Measurements from ENCODE around the gene CREBBP. TPM values are rescaled to one million over a fixed set of nuclear protein-coding genes. Genes with fewer than 3 reads are reported as not detected.

CREBBP gene
- total and polyA plus RNA-seq, 2 donors (not counting 3 experiments of a cell fraction or from before 2014, with no cell fraction given), result 13.8 to 72.7 TPM

- H2AFZ ChIP-seq (ENCODE audit: low read depth, low read length), result no peak overlapping the region
- no peak overlapping the region for H3K4me3 ChIP-seq (replicated peaks in 1 of 3; ENCODE audit: insufficient read depth in 1 of 3, low read depth in 1 of 3, low read length in 3 of 3)
- no peaks in the 10 kb centered on the region for H3K27me3 ChIP-seq (ENCODE audit: control insufficient read depth in 2 of 2, insufficient read depth in 2 of 2, low read length in 2 of 2)
- ChIA-PET CTCF (no interaction called here), POLR2A (no interaction called here)
- no peaks in the 10 kb centered on the region for H4K20me1 ChIP-seq (replicated peaks; ENCODE audit: control insufficient read depth, extremely low read depth, insufficient read depth, low read length)
- H3K27ac ChIP-seq (ENCODE audit: insufficient read depth, low read depth, low read length), result no peak overlapping the region
- no peaks in the 10 kb centered on the region for H3K4me1 ChIP-seq (ENCODE audit: control insufficient read depth, extremely low read depth, insufficient read depth, low read length)
- H3K9ac ChIP-seq (replicated peaks; ENCODE audit: extremely low read depth, insufficient read depth, low read length), result no peak overlapping the region
- no TSS peak for BruUV-seq (replicated peaks)
- no peaks in the 10 kb centered on the region for H3K79me2 ChIP-seq (ENCODE audit: control insufficient read depth, insufficient read depth, low read length)
- no peaks in the 10 kb centered on the region for H3K9me3 ChIP-seq (replicated peaks; ENCODE audit: control insufficient read depth, insufficient read depth, low read length)
- intact Hi-C loops (cut with micrococcal nuclease) (no loop called here), dilution Hi-C loops (cut with MboI; ENCODE audit: extremely low pct_ligation_motif_present, low sequenced_read_pairs) (no loop called here)
- no peak for FAIRE-seq
- no peaks in the 10 kb centered on the region for H3K9me1 ChIP-seq (replicated peaks; ENCODE audit: control insufficient read depth, extremely low read depth, insufficient read depth, low read length)
- DNase-seq (ENCODE audit: low read depth, low spot score), result no peak
- no peak overlapping the region for H3K4me2 ChIP-seq (ENCODE audit: insufficient read depth, low read length)
- TF ChIP-seq FOS (IDR thresholded peaks at IDR 0.05; ENCODE audit: borderline replicate concordance, insufficient read depth, low read length), result no peak
- TF ChIP-seq MAX (IDR thresholded peaks at IDR 0.05; ENCODE audit: insufficient read depth, insufficient read length), result no peak
- no peak for TF ChIP-seq POLR2AphosphoS5 (IDR thresholded peaks at IDR 0.05; ENCODE audit: insufficient read depth, low read depth, low read length)
- no peak for TF ChIP-seq EZH2 (IDR thresholded peaks at IDR 0.05; ENCODE audit: borderline replicate concordance, low read depth, low read length, severe bottlenecking)
- TF ChIP-seq GATA2 (IDR thresholded peaks at IDR 0.05; ENCODE audit: insufficient read depth, insufficient read length, low read depth, low read length), result no peak
- no peak for TF ChIP-seq MYC (IDR thresholded peaks at IDR 0.05; ENCODE audit: low read depth, low read length)
- no peak for TF ChIP-seq JUN (IDR thresholded peaks at IDR 0.05; ENCODE audit: borderline replicate concordance, insufficient read depth, insufficient read length, low read depth)
- H3K36me3 ChIP-seq (ENCODE audit: control insufficient read depth in 2 of 2, extremely low read depth in 1 of 2, insufficient read depth in 2 of 2, low read length in 2 of 2), result peaks cover 37 to 47% of the 10 kb centered on the region in 2 experiments
Observed at GRCh38 chr16:3769942-3770341, 110.6 kb downstream of the CREBBP start.

- FAIRE-seq (no peak), DNase-seq (ENCODE audit: low read depth, low spot score) (no peak)
- no peaks in the 10 kb centered on the region for H3K4me1 ChIP-seq (ENCODE audit: control insufficient read depth, extremely low read depth, insufficient read depth, low read length)
- no peaks in the 10 kb centered on the region for H3K79me2 ChIP-seq (ENCODE audit: control insufficient read depth, insufficient read depth, low read length)
- dilution Hi-C loops (cut with MboI; ENCODE audit: extremely low pct_ligation_motif_present, low sequenced_read_pairs) (no loop called here), intact Hi-C loops (cut with micrococcal nuclease) (no loop called here)
- no peaks in the 10 kb centered on the region for H3K9me1 ChIP-seq (replicated peaks; ENCODE audit: control insufficient read depth, extremely low read depth, insufficient read depth, low read length)
- no peak overlapping the region for H3K4me2 ChIP-seq (ENCODE audit: insufficient read depth, low read length)
- H3K9me3 ChIP-seq (replicated peaks; ENCODE audit: control insufficient read depth, insufficient read depth, low read length), result no peaks in the 10 kb centered on the region
- no peak overlapping the region for H3K4me3 ChIP-seq (replicated peaks in 1 of 3; ENCODE audit: insufficient read depth in 1 of 3, low read depth in 1 of 3, low read length in 3 of 3)
- no TSS peak for BruUV-seq (replicated peaks)
- ChIA-PET POLR2A (no interaction called here), CTCF (no interaction called here)
- TF ChIP-seq EZH2 (IDR thresholded peaks at IDR 0.05; ENCODE audit: borderline replicate concordance, low read depth, low read length, severe bottlenecking), result no peak
- TF ChIP-seq FOS (IDR thresholded peaks at IDR 0.05; ENCODE audit: borderline replicate concordance, insufficient read depth, low read length), result no peak
- TF ChIP-seq MYC (IDR thresholded peaks at IDR 0.05; ENCODE audit: low read depth, low read length), result no peak
- no peak for TF ChIP-seq CTCF (IDR thresholded peaks at IDR 0.05; ENCODE audit: extremely low read depth in 1 of 2, insufficient read depth in 1 of 2, low read depth in 1 of 2, low read length in 2 of 2)
- TF ChIP-seq MAX (IDR thresholded peaks at IDR 0.05; ENCODE audit: insufficient read depth, insufficient read length), result no peak
- no peaks in the 10 kb centered on the region for H3K27me3 ChIP-seq (ENCODE audit: control insufficient read depth in 2 of 2, insufficient read depth in 2 of 2, low read length in 2 of 2)
- no peaks in the 10 kb centered on the region for H4K20me1 ChIP-seq (replicated peaks; ENCODE audit: control insufficient read depth, extremely low read depth, insufficient read depth, low read length)
- H3K36me3 ChIP-seq (ENCODE audit: control insufficient read depth in 2 of 2, extremely low read depth in 1 of 2, insufficient read depth in 2 of 2, low read length in 2 of 2), result peaks cover 29 to 41% of the 10 kb centered on the region in 2 experiments
- no peak overlapping the region for H3K9ac ChIP-seq (replicated peaks; ENCODE audit: extremely low read depth, insufficient read depth, low read length)
- no peak overlapping the region for H2AFZ ChIP-seq (ENCODE audit: low read depth, low read length)
- no peak overlapping the region for H3K27ac ChIP-seq (ENCODE audit: insufficient read depth, low read depth, low read length)
Observed at GRCh38 chr16:3769013-3769412, 111.5 kb downstream of the CREBBP start.

All from endothelial cell of umbilical vein (primary cell).